Muscle layer of colon (tissue), 2 donors: ENCODE measurements around the gene CTNNA2.

Experiments used
- H3K27ac ChIP-seq: one replicate; pipeline ENCODE4 v1.7.0; 2013; ENCODE audit warnings: low read depth, mild to moderate bottlenecking, low read length, moderate library complexity
- H3K27me3 ChIP-seq, 2 donors: one replicate each; pipeline ENCODE4 v1.7.0; 2013; ENCODE audit warnings: low read length in 2 of 2, mild to moderate bottlenecking in 2 of 2; ENCODE audit not compliant: insufficient read depth in 2 of 2, control insufficient read depth in 1 of 2
- H3K36me3 ChIP-seq: one replicate; pipeline ENCODE4 v1.7.0; 2013; ENCODE audit warnings: mild to moderate bottlenecking, low read length; ENCODE audit not compliant: insufficient read depth
- H3K4me1 ChIP-seq: one replicate; pipeline ENCODE4 v1.7.0; 2013; ENCODE audit warnings: mild to moderate bottlenecking, low read length; ENCODE audit not compliant: insufficient read depth
- H3K4me3 ChIP-seq, 2 donors: one replicate each; pipeline ENCODE4 v1.7.0; 2013; ENCODE audit warnings: low read length in 2 of 2, low read depth in 1 of 2, mild to moderate bottlenecking in 1 of 2, moderate library complexity in 1 of 2
- H3K9ac ChIP-seq: one replicate; pipeline ENCODE4 v1.7.0; 2013; ENCODE audit warnings: low read length
- H3K9me3 ChIP-seq: one replicate; pipeline ENCODE4 v1.7.0; 2013; ENCODE audit warnings: mild to moderate bottlenecking, low read length
- donor health status: abdominal sarcoma.
- donor health status: Adenocarcinoma of cecum.

The CTNNA2 gene

GRCh38 chr2:79512442-79513401 is at the start of gene CTNNA2:
TSS of gene CTNNA2 (plus strand) at chr2:79513051.
- H3K27me3 ChIP-seq: no peaks in the 10 kb centered on the region
- no peak within 1 kb of the TSS for H3K27ac ChIP-seq
- no peak within 1 kb of the TSS for H3K4me3 ChIP-seq
- peaks cover 3% of the 10 kb centered on the region for H3K4me1 ChIP-seq
- no peaks in the 10 kb centered on the region for H3K9me3 ChIP-seq
- no peaks in the 10 kb centered on the region for H3K36me3 ChIP-seq
- no peak within 1 kb of the TSS for H3K9ac ChIP-seq

GRCh38 chr2:79487399-79487798 is 25.5 kb upstream of the CTNNA2 start:
- no peak overlapping the region for H3K27ac ChIP-seq
- H3K9me3 ChIP-seq: no peaks in the 10 kb centered on the region
- no peak overlapping the region for H3K9ac ChIP-seq
- no peaks in the 10 kb centered on the region for H3K27me3 ChIP-seq
- no peaks in the 10 kb centered on the region for H3K4me1 ChIP-seq
- no peaks in the 10 kb centered on the region for H3K36me3 ChIP-seq
- no peak overlapping the region for H3K4me3 ChIP-seq

GRCh38 chr2:79511320-79511951 is 1.4 kb upstream of the CTNNA2 start:
- Histone ChIP-seq H3K4me3 (no peak overlapping the region), H3K9me3 (no peaks in the 10 kb centered on the region), H3K27ac (no peak overlapping the region), H3K36me3 (no peaks in the 10 kb centered on the region), H3K4me1 (peaks cover 3% of the 10 kb centered on the region), H3K27me3 (no peaks in the 10 kb centered on the region), H3K9ac (no peak overlapping the region)

- Histone ChIP-seq H3K9me3 (no peaks in the 10 kb centered on the region), H3K36me3 (no peaks in the 10 kb centered on the region), H3K4me1 (peaks cover 3% of the 10 kb centered on the region), H3K4me3 (no peak overlapping the region), H3K27me3 (no peaks in the 10 kb centered on the region), H3K27ac (no peak overlapping the region), H3K9ac (no peak overlapping the region)
These were observed 860 bp downstream of the CTNNA2 start for GRCh38 chr2:79513711-79514110.

- Histone ChIP-seq H3K9ac (no peak overlapping the region), H3K9me3 (no peaks in the 10 kb centered on the region), H3K4me3 (no peak overlapping the region), H3K4me1 (no peaks in the 10 kb centered on the region), H3K36me3 (no peaks in the 10 kb centered on the region), H3K27ac (no peak overlapping the region), H3K27me3 (no peaks in the 10 kb centered on the region)
These were observed 16.8 kb downstream of the CTNNA2 start for GRCh38 chr2:79529636-79530035.

GRCh38 chr2:79530443-79530842 is 17.6 kb downstream of the CTNNA2 start:
- H3K4me3 ChIP-seq: no peak overlapping the region
- no peaks in the 10 kb centered on the region for H3K36me3 ChIP-seq
- no peaks in the 10 kb centered on the region for H3K27me3 ChIP-seq
- no peak overlapping the region for H3K27ac ChIP-seq
- H3K9me3 ChIP-seq: no peaks in the 10 kb centered on the region
- H3K9ac ChIP-seq: no peak overlapping the region
- H3K4me1 ChIP-seq: no peaks in the 10 kb centered on the region

GRCh38 chr2:79547568-79547967 is 34.7 kb downstream of the CTNNA2 start:
- H3K9ac ChIP-seq: no peak overlapping the region
- H3K4me1 ChIP-seq: no peaks in the 10 kb centered on the region
- H3K9me3 ChIP-seq: peaks cover 4% of the 10 kb centered on the region
- H3K27ac ChIP-seq: no peak overlapping the region
- no peaks in the 10 kb centered on the region for H3K27me3 ChIP-seq
- no peaks in the 10 kb centered on the region for H3K36me3 ChIP-seq
- no peak overlapping the region for H3K4me3 ChIP-seq

GRCh38 chr2:79552653-79553052 is 39.8 kb downstream of the CTNNA2 start:
- Histone ChIP-seq H3K4me3 (no peak overlapping the region), H3K9me3 (peaks cover 4% of the 10 kb centered on the region), H3K4me1 (no peaks in the 10 kb centered on the region), H3K27ac (no peak overlapping the region), H3K9ac (no peak overlapping the region), H3K27me3 (no peaks in the 10 kb centered on the region), H3K36me3 (no peaks in the 10 kb centered on the region)

- Histone ChIP-seq H3K27me3 (no peaks in the 10 kb centered on the region), H3K4me3 (no peak overlapping the region), H3K27ac (no peak overlapping the region), H3K36me3 (no peaks in the 10 kb centered on the region), H3K9me3 (no peaks in the 10 kb centered on the region), H3K9ac (no peak overlapping the region), H3K4me1 (no peaks in the 10 kb centered on the region)
These were observed 42.0 kb downstream of the CTNNA2 start for GRCh38 chr2:79554899-79555298.

- Histone ChIP-seq H3K4me3 (no peak overlapping the region), H3K9ac (no peak overlapping the region), H3K27me3 (no peaks in the 10 kb centered on the region), H3K36me3 (no peaks in the 10 kb centered on the region), H3K4me1 (no peaks in the 10 kb centered on the region), H3K27ac (no peak overlapping the region), H3K9me3 (no peaks in the 10 kb centered on the region)
These were observed 51.2 kb downstream of the CTNNA2 start for GRCh38 chr2:79564065-79564464.

GRCh38 chr2:79569048-79569447 is 56.2 kb downstream of the CTNNA2 start:
- H3K9ac ChIP-seq: no peak overlapping the region

More at GRCh38 chr2:79569048-79569447, 56.2 kb downstream of the CTNNA2 start:
- no peak overlapping the region for H3K27ac ChIP-seq
- H3K4me3 ChIP-seq: no peak overlapping the region
- H3K27me3 ChIP-seq: no peaks in the 10 kb centered on the region
- no peaks in the 10 kb centered on the region for H3K4me1 ChIP-seq
- no peaks in the 10 kb centered on the region for H3K9me3 ChIP-seq
- H3K36me3 ChIP-seq: no peaks in the 10 kb centered on the region
